Upper lobe of left lung (tissue), 4 donors: ENCODE measurements around the gene BNC2.

Experiments
- POLR2A ChIP-seq, 4 donors: fragments of 450-650 bp; IDR thresholded peaks; one replicate each; pipeline ENCODE4 v1.5.1; 2016 to 2017; ENCODE audit warnings: antibody characterized with exemption in 4 of 4, mild to moderate bottlenecking in 2 of 4
- POLR2AphosphoS5 ChIP-seq, 2 donors: sonication (generic); formaldehyde crosslinking; IDR thresholded peaks; one replicate each; pipeline ENCODE4 v1.5.1; 2017; ENCODE audit warnings: antibody characterized with exemption in 2 of 2
- TF ChIP-seq, protein P1 (sequence below), 6 experiments: fragments of 450-650 bp in 4 of 6; fragments of 200-600 bp in 2 of 6; sonication (generic) in 2 of 6; IDR thresholded peaks; one replicate each; pipeline ENCODE4 v1.5.1; 2016 to 2019; ENCODE audit warnings: antibody characterized with exemption in 6 of 6

GRCh38 chr9:16611983-16612382 lies 258.5 kb downstream of the BNC2 start:
- TF ChIP-seq, protein P1, sequence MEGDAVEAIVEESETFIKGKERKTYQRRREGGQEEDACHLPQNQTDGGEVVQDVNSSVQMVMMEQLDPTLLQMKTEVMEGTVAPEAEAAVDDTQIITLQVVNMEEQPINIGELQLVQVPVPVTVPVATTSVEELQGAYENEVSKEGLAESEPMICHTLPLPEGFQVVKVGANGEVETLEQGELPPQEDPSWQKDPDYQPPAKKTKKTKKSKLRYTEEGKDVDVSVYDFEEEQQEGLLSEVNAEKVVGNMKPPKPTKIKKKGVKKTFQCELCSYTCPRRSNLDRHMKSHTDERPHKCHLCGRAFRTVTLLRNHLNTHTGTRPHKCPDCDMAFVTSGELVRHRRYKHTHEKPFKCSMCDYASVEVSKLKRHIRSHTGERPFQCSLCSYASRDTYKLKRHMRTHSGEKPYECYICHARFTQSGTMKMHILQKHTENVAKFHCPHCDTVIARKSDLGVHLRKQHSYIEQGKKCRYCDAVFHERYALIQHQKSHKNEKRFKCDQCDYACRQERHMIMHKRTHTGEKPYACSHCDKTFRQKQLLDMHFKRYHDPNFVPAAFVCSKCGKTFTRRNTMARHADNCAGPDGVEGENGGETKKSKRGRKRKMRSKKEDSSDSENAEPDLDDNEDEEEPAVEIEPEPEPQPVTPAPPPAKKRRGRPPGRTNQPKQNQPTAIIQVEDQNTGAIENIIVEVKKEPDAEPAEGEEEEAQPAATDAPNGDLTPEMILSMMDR (IDR thresholded peaks at IDR 0.05) = no peak
- TF ChIP-seq POLR2A (IDR thresholded peaks at IDR 0.05) (no peak), POLR2AphosphoS5 (IDR thresholded peaks at IDR 0.05) (no peak)
